Smooth muscle cell of the brain vasculature (primary cell): Measurements from ENCODE around the gene PRKAG2.
"Not testable (repeated sequence)": the region's sequence is repeated elsewhere in the genome, so short reads cannot be mapped to it uniquely, and the experiment has no call there.

Source experiments
- DNase-seq: peaks from one replicate; pipeline ENCODE4 v3.0.0-alpha.2; 2012; ENCODE audit warnings: low read depth, low spot score

The PRKAG2 gene

GRCh38 chr7:151876899-151877777 is at the start of gene PRKAG2:
TSS of gene PRKAG2 (minus strand) at chr7:151877115. CDS start at chr7:151876620, 495 bp downstream.
- no peak for DNase-seq

GRCh38 chr7:151926336-151926712 is 49.4 kb upstream of the PRKAG2 start:
- no peak for DNase-seq

GRCh38 chr7:151925446-151926335 is 48.8 kb upstream of the PRKAG2 start:
- DNase-seq, result peak; percentile 67

GRCh38 chr7:151924508-151924907 is 47.6 kb upstream of the PRKAG2 start:
- no peak for DNase-seq

DNA sequence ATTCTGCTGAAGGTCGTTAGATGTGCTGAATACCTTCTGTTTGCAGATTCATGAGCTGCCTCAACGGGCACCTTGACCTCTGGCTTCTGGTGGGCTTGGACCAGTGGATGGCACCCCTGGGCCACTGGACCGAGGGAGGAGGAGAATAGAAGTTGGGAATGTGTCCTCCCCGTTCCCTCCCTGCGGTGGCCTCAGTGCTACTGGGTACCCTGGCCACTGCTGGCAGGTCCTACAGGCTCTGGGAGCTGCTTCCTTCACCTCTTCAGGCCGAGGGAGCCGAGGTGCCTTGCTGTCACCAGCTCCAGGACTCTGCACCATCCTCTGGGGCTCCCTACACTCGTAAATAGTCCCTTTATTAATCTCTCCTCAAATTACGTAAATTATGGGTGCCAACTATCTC is 47.1 kb upstream of the PRKAG2 start:
- DNase-seq, result no peak

DNA sequence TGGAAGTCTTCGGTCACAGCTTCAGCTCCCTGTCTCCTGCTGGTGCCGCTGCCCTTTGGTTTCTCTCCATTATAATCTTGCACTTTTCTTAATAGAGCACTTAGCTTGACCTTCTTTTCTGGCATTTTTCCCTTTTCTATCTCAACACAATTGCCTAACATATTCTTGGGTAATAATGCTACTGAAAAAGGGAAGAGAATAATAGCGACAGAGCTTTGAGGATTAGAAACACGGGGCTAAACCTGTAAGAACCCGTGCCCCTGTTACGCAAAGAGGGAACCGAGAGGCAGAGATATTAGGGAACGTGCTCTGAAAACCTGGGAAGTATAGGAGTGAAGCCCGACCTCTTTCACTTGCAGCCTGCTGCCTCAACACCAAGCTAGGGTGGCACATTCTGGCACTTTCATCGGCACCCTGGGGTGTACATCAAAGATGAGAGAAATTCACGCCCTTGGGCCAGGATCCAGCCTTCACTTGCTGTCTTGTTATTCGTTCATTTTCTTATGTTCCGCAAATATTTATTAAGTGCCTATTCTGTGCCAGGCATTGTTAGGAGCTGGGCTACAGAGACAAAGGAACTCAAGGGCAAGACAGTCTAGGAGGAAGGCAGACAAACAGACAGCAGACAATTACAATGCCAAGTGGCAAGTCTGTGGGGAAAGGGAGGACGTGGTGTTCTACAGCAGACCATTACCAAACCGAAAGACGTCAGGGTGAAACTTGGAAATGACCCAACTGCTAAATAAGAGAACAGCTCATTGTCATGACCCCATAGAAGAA is 46.4 kb upstream of the PRKAG2 start:
- DNase-seq, result no peak

DNA sequence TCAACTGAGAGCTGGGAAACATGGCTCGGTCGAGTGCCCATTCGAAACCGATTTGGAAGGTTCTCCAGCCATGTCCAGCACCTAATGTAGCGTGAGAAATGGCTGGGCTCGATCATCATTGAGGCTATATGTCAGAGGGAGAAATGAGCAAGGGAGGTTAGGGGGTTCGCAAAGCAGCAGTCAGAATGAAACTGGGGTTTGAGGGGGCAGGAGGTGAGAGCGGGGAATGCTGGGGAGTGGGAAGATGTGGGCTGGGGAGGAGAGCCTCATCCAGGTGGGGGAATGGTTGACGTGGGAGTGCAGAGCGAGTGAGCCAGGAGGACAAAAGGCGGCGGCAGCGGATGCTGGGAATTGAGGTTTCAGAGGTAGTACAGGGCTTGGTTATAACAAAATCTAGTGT is 44.5 kb upstream of the PRKAG2 start:
- DNase-seq, result no peak

DNA sequence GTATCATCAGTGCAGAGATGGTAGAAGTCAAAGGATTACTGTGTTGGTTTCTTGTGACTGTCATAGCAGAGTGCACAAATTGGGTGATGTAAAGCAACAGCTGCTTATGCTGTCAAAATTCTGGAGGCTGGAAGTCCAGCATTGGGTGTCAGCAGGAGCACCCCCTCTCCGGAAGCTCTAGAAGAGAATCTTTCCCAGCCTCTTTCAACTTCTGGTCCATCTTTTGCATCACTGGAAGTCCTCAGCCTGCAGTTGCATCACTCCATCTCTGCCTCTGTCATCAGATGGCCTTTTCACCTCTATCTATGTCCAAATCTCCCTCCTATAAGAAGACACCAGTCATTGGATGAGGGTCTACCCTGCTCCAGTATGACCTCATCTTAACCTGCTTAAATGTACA is 43.6 kb upstream of the PRKAG2 start:
- DNase-seq, result no peak

- no peak for DNase-seq
Observed at GRCh38 chr7:151919595-151919994, 42.7 kb upstream of the PRKAG2 start.

DNA sequence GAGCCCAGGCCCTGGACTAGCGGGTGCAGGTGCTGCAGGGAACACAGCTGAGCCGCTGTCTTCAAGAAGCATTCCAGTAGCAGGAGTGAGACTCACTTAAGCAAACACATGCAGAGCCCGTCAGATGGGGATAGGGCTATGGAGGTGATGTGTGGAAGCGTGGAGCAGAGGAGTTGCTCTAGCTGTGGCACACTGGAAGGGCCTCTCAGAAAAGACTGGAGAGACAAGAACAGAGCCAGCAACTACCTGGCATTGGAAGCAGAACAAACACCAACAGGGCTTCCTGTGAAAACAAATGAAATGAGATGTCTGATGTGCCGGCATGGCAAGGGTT is 41.6 kb upstream of the PRKAG2 start:
- DNase-seq, result no peak

DNA sequence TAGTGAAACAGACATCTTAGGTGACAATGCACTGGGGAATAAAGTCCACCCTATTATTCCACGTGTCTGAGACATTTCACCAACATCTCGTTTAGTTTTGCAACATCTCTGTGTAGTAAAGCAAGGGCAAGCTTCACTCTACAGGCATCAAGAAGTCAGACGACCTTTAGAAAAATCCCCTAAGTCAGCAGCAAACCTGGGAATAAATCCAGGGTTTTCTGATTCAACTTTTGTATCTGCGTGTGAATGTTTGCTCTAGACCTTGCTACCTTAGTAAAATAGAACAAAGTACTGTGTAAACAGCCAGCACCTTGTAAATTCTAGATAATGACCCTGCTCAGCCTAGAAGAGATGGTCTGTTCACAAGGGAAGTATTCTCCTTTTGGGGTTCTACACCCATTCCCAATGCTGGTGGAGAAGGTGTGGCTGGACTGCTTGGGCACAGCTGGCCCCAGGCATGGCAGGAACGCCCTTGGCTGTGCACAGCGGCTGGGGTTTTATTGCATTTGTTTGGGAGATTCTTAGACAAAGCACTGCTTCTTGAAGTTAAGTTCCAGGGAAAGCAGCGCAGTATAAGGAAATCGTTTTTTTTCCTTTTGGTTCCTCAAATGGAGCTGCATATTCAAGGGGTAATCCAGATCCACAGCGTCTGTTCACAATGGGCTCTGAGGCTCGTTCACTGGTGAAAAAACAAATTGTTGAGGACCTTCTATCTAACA is 41.0 kb upstream of the PRKAG2 start:
- no peak for DNase-seq

GRCh38 chr7:151914051-151914450 is 37.1 kb upstream of the PRKAG2 start:
- no peak for DNase-seq

GRCh38 chr7:151910655-151911054 is 33.7 kb upstream of the PRKAG2 start:
- DNase-seq, result not testable (repeated sequence)

GRCh38 chr7:151907115-151907514 is 30.2 kb upstream of the PRKAG2 start:
- not testable (repeated sequence) for DNase-seq

DNA sequence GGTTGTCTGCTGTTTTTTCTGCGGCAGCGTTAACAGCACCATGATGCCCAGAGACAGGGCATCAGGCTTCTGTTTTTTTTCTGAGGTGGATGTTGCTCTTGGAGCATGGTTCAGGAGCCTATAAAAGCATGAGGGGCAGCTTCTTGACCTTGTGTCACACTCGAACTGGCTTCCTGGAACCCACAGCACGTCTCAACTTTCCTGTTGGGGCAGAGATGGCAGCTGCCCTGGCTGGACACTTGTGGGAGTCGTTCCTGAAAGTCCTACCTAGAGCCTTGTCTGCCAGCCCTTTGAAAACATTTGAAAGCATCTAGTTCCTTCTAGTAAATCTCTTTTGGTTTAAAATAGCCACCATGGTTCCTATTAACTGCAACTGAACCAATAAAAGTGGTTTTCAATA is 28.9 kb upstream of the PRKAG2 start:
- DNase-seq, result no peak

GRCh38 chr7:151905353-151905752 is 28.4 kb upstream of the PRKAG2 start:
- DNase-seq, result no peak

- DNase-seq, result no peak
Observed at GRCh38 chr7:151904270-151904669, 27.4 kb upstream of the PRKAG2 start.

- DNase-seq, result no peak
Observed at GRCh38 chr7:151903249-151904032, 26.5 kb upstream of the PRKAG2 start.

- DNase-seq, result no peak
Observed at GRCh38 chr7:151902311-151902710, 25.4 kb upstream of the PRKAG2 start.

DNA sequence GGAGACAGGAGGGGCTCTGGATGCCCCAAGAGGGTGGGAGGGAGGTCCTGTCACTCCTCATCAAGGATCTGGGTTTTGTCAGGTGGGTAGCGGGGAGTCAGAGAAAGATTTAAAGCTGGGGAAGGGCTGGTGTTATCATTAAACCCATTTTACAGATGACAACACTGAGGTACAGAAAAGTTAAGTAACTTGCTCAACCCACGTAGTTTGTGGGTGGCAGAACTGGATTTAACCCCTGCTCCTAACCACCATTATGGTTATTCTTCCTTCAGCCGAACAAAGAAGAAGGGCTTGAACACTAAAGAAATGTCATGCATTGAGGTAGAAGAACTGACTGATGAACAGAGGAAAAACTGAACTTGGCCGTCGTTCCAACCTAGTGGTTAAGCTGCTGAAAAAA is 24.9 kb upstream of the PRKAG2 start:
- DNase-seq, result no peak
